Embryonic facial prominence (tissue), 1 donor: ENCODE data around the gene ITCH.

Experiments
- DNase-seq: peaks from one replicate; pipeline ENCODE4 v3.0.0-alpha.2; 2016; ENCODE audit errors: extremely low spot score

ITCH gene

GRCh38 chr20:34529742-34530141 is 166.7 kb downstream of the ITCH start:
- no peak for DNase-seq

DNA sequence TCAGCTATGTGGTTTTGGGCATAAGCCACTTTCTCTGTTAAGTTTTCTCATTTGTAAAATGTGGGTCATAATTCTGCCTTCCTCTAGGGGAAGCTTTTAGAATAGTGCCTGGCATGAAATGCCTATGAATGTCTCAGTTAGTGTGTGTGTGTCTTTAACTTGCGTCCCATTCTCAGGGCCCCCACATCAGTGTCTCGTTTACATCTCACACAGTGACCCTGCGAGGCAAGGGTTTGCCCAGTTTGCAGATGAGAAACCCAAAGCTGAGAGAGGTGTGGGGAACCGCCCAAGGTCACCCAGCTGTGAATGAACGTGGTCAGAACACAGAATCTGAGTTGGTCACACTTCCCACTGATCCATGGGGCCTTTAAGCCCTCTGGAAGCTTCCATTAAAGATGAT is 167.3 kb downstream of the ITCH start:
- no peak for DNase-seq

DNA sequence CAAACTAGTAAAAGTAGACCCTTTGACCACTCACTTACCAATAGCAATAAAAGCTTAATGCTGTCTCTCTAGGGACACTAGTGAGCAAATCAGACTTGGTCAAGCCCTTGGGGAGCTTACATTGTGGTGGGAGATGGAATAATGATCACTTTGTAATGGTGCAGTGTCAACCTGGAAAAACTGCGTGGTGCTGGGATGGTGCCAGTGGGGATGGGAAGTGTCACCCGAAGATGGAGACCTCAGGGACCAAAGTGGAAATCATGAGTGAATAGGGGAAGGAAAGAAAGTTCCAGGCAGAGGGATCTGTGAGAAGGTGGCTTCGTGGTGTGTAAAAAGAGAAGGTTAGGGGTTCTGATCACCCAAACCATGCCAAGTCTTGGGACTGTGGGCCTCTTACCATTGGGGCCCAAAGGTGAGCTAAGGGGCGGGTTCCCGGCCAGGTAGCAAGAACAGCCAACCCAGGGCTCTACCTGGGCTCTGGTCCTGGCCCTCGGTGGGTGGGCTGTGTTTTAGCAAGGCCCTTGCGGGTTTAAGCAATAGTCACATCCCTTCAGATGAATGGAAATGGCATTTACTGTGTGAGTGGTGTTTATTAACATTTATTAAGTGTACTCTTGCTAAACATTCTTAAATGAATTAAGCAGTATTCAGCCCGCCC is 168.7 kb downstream of the ITCH start:
- DNase-seq: no peak

DNA sequence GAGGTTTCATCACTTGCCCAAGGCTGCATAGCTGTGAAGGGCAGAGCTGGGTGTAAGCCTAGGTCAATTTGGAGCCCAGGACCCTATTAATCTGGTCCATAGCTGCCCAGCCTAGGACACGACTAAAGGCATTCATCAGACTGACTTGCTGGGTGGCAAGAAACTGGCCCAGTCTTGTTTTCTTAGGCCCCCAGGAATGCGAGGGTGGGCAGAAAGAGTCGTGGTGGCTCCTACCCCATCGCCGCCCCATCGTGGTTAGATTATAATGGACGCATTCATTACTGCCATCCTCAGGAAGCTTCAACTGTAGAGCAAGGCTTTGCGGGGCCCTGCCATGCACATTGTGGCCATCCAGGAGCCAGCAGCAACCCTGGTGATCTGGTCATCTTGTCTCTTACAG is 169.2 kb downstream of the ITCH start:
- DNase-seq: no peak

DNA sequence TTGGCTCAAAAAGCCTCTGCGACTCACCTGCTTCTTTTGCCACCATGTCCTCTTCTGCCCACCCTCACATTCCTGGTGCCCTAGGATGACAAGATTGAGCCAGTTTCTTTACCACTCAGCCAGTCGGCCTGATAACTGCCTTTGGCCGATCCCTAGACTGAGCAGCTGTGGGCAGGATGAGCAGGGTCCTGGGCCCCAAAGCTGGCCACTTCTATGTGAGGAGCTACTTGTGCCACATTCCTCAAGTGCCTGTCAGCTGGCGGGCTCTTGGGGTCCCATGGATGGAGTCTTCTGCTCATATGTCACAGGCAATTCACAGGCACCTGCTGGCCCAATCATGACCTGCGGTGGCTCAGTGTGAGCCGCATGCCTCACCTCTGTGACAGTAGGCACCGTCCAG is 169.7 kb downstream of the ITCH start:
- DNase-seq: no peak

- DNase-seq: no peak
Measured at GRCh38 chr20:34534391-34535165, 171.5 kb downstream of the ITCH start.

GRCh38 chr20:34535301-34535840 is 172.3 kb downstream of the ITCH start:
- DNase-seq: no peak

GRCh38 chr20:34535857-34536256 is 172.8 kb downstream of the ITCH start:
- DNase-seq: no peak

DNA sequence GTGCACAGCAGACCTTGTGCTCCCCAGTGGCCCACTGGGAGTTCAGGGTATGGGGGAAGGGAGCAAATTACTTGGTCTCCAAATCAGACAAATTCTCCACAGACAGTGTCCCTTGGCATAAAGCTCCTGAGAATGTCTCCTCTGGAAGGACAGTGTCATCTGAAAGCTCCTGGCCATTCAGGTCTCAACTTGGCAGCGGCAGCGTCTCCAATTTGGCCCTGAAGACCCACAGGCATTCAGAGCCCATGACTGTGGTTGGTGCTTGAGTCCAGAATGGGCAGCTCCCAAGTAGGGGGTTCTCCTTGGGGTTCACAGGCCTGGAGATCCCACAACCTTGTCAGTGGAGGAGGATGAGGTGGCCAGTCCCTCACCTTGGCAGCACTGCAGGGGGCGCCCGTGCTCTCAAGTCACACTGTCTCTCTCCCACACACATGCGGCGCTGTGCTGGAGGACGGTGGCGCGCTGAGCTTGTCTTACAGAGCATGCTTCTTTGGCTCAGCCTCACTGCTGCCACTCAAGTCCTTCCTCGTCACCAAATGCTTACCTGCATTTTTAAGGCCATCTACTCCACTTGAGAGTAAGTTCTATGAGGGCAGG is 173.8 kb downstream of the ITCH start:
- no peak for DNase-seq

GRCh38 chr20:34537651-34538050 is 174.6 kb downstream of the ITCH start:
- DNase-seq: no peak

- DNase-seq: no peak
Measured at GRCh38 chr20:34538671-34539123, 175.6 kb downstream of the ITCH start.

- DNase-seq: no peak
Measured at GRCh38 chr20:34539756-34540155, 176.7 kb downstream of the ITCH start.

GRCh38 chr20:34540596-34541263 is 177.7 kb downstream of the ITCH start:
- DNase-seq: no peak

GRCh38 chr20:34541264-34541901 is 178.3 kb downstream of the ITCH start:
- no peak for DNase-seq

DNA sequence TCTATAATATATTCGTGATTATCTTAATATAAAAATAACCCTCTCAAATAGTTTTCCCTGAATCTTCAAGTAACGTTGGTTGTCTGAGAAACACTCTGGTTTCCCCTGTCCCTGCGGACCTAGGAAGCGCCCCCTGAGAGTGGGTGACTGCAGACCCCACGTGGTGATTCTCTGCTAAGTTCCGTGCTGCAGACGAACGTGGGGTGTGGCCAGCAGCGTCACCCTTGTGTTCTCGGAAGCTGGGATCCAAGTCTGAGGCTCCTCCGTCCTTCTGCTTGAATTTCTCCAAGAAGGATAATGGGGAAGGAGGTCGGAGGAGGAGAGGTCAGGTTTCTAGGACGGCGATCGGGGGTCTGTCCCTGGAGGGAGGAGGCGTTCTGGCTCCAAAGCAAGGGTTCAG is 178.8 kb downstream of the ITCH start:
- no peak for DNase-seq

DNA sequence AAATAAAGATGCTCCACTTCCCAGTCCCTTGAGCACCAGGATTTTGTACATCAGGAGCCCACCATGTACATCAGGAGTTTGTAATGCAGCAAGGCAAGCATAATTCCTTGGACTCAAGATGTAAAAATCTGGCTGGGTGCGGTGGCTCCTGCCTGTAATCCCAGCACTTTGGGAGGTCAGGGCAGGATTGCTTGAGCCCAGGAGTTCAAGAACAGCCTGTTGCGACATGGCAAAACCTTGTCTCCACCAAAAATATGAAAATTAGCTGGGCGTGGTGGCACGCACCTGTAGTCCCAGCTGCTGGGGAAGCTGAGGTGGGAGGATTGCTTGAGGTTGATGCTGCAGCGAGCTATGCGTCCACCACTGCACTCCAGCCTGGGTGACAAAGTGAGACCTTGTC is 179.4 kb downstream of the ITCH start:
- no peak for DNase-seq

DNA sequence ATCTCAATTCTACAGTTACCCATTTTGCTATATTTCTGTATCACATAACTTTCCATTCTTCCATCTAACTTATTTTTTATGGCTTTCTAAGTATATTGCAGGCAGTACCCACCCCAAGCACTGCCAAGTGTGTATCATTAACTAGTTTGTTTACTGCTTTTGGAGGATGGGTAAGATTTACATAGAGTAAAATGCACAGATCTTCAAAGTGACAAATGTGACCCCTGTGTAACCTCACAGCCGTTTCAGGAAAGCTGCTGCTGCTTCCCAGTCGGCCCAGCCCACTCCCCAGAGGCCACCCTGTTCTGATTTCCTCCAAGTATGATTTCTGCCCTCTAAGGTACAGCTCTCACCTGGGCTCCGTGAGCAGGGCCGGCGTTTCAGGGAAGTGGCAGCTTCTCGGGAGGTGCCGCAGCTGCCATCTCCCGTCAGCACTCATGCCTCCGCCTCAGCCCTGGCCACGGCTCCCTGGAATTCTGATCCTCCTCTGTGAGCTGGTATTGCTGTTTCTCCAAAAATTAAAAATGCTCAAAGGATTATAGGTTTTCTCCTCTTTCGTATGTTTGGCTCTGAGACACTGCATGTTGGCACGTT is 180.5 kb downstream of the ITCH start:
- no peak for DNase-seq

DNA sequence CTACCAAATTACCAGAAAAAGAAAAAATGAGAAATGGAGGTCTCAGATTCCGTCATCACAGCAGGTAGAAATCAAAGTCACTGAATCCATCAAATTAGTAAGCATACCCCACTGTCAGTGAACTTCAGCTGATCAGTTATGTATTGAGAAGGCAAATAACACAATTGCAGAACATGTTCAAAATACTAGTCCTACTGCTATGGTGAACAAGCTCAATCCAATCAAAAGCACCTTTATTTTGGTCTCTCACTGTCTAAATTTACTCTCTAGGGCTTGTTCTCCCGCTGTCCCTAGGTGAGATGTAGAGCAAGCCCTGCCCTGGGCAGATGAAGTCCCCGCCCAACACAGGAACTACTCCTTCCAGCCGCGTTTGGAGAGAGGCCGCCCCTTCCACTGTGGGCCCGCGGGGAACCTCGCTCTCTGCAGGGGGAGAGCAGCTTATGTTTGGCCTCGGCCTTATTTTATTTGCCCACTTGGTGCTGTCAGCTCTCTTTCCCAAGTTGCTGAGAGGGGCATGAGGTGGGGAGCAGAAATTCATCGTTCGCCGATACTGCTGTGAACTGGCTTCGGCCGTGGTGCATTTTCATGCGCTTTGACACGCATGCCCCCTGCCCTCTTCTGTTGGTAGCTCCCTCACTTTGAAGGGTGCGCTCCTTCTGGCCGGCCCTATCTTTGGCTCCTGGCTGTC is 181.2 kb downstream of the ITCH start:
- no peak for DNase-seq

- no peak for DNase-seq
Measured at GRCh38 chr20:34546751-34547181, 183.7 kb downstream of the ITCH start.

GRCh38 chr20:34547844-34548613 is 185.0 kb downstream of the ITCH start:
- DNase-seq: no peak
